ENCODE measurements around the gene DDX42.

The DDX42 gene

DNA sequence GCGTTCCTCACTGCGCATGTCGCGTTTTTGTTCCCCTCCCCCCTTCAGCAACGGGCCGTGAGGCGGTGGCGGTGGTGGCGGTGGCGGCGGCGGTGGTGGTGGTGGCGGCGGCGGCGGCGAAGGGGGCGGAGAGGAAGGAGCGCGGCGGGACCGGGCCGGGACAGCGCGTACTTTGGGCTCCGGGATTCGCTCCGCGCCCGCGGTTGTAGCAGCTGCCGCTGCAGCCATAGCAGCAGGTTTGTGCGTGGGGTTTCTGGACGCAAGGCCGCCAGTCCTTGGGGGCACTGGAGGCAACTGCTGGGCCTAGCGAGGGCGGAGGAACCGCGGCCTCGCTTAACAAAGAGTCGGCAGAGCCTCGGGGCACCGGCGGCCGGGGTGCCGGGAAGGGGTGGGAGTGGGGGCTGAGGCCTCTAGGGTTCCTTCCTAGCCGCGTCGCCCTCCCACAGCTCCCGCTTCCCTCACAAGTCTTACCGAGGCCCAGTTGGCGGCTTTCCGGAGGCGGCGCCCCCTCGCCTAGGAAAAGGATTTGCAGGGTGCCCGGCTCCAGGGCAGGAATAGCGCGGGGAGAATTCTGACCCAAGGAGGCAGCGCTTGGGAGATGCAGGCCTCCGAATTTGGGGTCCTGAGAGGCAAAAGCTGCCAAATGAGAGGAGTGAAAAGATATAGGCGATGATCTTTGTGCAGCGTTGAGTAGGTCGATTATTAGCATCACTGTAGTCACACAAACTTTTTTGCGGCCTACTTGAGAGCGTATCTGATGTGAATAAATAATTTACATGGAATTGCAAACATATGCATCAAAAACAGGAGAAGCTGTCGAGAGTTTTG is at the start of gene DDX42:
Gene DDX42 (plus strand): TSS at position 30 of the 828 bp plus-strand sequence. CDS start 12,880 bp downstream, outside the sequence.
- peak within 1 kb of the TSS; percentile 100 for H3K4me3 ChIP-seq (ENCODE audit: low read length)
- no peak for TF ChIP-seq ZNF274 (IDR thresholded peaks at IDR 0.05; ENCODE audit: low read depth, low read length)

DNA sequence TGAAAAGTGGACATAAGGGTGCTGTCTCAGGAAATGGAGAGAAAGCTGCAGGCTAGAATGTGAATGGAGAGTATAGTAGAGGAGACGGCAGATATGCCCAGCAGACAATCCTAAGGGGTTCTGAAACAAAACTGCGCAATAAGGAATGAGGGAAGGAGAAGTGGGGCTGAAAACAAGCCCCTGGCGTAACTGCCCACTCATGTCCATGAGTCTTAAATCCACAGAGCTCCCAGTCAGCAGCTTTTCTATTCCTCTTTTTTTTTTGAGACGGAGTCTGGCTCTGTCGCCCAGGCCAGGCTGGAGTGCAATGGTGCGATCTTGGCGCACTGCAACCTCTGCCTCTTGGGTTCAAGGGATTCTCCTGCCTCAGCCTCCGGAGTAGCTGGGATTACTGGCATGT is 38.3 kb upstream of the DDX42 start:
- TF ChIP-seq ZNF274 (IDR thresholded peaks at IDR 0.05; ENCODE audit: low read depth, low read length): no peak
- H3K4me3 ChIP-seq (ENCODE audit: low read length): no peak overlapping the region

DNA sequence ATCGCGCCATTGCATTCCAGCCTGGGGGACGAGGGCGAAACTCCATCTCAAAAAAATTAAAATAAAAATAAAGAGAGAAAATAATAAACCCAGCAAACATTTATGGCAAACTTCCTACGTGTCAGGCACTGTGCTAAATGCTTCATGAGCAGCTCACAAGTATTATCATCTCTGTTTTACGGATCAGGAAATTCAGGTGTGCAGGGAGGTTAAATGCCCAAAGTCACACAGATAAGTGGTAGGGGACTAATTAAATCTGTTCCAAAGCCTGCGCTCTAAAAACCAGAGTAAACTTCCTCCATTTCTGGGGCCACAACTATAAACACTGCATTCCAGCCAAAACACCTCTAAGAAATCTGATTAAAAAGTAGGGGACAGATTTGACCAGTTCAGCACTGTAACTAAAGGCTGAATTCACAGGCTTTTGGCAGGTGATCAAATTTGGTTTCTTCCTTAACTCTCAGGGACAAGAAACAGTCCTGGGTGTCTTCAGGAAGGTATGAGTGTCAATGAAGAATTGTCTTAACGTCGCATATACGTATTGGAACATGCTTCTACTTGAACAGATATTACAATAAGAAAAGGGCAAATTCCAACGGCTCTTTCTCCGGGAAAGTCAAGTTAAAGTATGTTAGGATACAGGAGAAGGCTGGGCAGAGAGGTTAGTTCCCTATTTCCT is 33.4 kb upstream of the DDX42 start:
- no peak for TF ChIP-seq ZNF274 (IDR thresholded peaks at IDR 0.05; ENCODE audit: low read depth, low read length)
- peak overlapping the region; percentile 86 for H3K4me3 ChIP-seq (ENCODE audit: low read length)

DNA sequence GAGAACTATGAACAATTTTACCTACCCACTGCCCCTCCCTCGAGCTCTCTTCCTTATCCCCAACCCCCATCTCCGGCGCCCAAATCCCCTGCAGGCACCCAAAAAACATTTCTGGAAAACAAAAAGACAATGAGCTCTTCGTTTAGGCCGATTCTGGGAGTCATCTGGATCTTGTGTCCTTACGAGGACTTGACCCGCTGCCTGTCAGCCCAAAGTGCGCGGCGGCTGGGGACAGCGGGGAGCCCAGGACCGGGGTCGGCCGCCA is 32.9 kb upstream of the DDX42 start:
- peak overlapping the region; percentile 86 for H3K4me3 ChIP-seq (ENCODE audit: low read length)

GRCh38 chr17:63741408-63742173 is 32.4 kb upstream of the DDX42 start, which contains the start of gene STRADA:
STRADA (minus strand) TSS chr17:63741799; CDS start chr17:63728369, 13,430 bp downstream.
- H3K4me3 ChIP-seq (ENCODE audit: low read length): peak within 1 kb of the TSS; percentile 86
- no peak for TF ChIP-seq ZNF274 (IDR thresholded peaks at IDR 0.05; ENCODE audit: low read depth, low read length)

More for the DNA sequence above, 32.9 kb upstream of the DDX42 start:
- TF ChIP-seq ZNF274 (IDR thresholded peaks at IDR 0.05; ENCODE audit: low read depth, low read length): no peak

GRCh38 chr17:63751806-63752205 is 22.2 kb upstream of the DDX42 start:
- H3K4me3 ChIP-seq (ENCODE audit: low read length): no peak overlapping the region
- no peak for TF ChIP-seq ZNF274 (IDR thresholded peaks at IDR 0.05; ENCODE audit: low read depth, low read length)

- H3K4me3 ChIP-seq (ENCODE audit: low read length): no peak overlapping the region
- TF ChIP-seq ZNF274 (IDR thresholded peaks at IDR 0.05; ENCODE audit: low read depth, low read length): no peak
Observed at GRCh38 chr17:63752707-63753106, 21.3 kb upstream of the DDX42 start.

DNA sequence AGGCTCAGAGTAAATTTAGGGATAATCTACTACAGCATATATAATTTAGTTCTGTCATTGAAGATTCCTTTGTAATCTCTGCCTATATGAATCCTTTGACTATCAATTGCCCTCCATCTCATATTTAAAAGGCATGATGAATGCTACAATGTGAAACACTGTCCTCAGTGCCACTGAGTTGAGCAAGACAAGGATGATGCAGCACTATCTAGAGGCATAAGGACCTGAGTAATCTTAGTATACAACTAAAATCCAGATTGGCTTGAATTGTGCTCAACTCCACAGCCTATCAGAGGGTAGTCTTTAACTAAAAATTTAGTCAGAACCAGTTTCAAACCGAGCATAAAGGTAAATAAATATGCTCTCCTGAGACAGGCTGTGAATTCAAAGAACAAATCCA is 20.8 kb upstream of the DDX42 start:
- TF ChIP-seq ZNF274 (IDR thresholded peaks at IDR 0.05; ENCODE audit: low read depth, low read length): no peak
- H3K4me3 ChIP-seq (ENCODE audit: low read length): no peak overlapping the region

GRCh38 chr17:63754046-63754445 is 19.9 kb upstream of the DDX42 start:
- TF ChIP-seq ZNF274 (IDR thresholded peaks at IDR 0.05; ENCODE audit: low read depth, low read length): no peak
- no peak overlapping the region for H3K4me3 ChIP-seq (ENCODE audit: low read length)

DNA sequence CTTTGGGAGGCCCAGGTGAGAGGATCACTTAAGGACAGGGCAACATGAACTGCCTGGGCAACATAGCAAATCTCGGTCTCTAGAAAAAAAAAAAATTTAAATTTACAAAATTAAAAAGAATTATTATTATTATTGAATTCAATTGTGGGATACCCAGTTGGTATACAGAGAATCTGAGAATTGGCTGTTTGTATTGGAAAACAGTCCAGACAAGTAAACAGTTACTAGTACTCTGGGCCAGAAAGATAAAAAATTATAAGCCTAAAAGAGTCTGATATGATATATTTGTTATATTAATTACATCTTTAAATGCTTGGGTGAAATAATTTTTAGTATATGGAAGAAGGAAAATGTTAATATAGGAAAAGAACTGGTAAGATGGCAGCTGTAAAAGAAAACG is 15.5 kb upstream of the DDX42 start:
- H3K4me3 ChIP-seq (ENCODE audit: low read length): no peak overlapping the region
- no peak for TF ChIP-seq ZNF274 (IDR thresholded peaks at IDR 0.05; ENCODE audit: low read depth, low read length)

GRCh38 chr17:63760771-63761539 is 13.0 kb upstream of the DDX42 start:
- TF ChIP-seq ZNF274 (IDR thresholded peaks at IDR 0.05; ENCODE audit: low read depth, low read length): no peak
- no peak overlapping the region for H3K4me3 ChIP-seq (ENCODE audit: low read length)

GRCh38 chr17:63762161-63763078 is 11.6 kb upstream of the DDX42 start:
- TF ChIP-seq ZNF274 (IDR thresholded peaks at IDR 0.05; ENCODE audit: low read depth, low read length): no peak
- H3K4me3 ChIP-seq (ENCODE audit: low read length): no peak overlapping the region

DNA sequence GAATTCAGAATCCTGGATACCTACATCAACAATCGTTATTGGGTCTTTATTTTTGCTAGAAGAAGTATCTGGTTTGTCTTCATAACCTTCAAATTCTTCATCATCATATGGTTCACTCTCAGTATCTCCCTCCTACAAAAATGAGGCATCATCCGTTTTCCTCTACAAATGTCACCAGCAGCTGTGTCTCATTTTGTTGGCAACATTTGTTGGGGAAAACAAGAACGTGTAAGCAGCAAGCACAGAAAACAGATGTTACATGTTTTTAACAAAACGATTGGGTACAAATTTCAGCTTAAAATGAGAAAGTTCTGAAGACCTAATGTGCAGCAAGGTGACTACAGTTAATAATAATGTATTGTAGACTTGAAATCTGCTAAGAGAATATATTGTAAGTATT is 9.3 kb upstream of the DDX42 start:
- no peak for TF ChIP-seq ZNF274 (IDR thresholded peaks at IDR 0.05; ENCODE audit: low read depth, low read length)
- H3K4me3 ChIP-seq (ENCODE audit: low read length): no peak overlapping the region
